ENCODE data around the gene TMEM109.
A peak's percentile ranks its signal among the peaks of the same experiment; 100 is the strongest.

Gene TMEM109

GRCh38 chr11:60873533-60873932 is 40.4 kb upstream of the TMEM109 start:
- ATAC-seq: no peak
- no peaks in the 10 kb centered on the region for H3K9me3 Mint-ChIP-seq
- no peaks in the 10 kb centered on the region for H3K36me3 Mint-ChIP-seq (ENCODE audit: low read depth)
- H3K27me3 Mint-ChIP-seq: no peaks in the 10 kb centered on the region
- H3K4me3 Mint-ChIP-seq: no peak overlapping the region
- H3K27ac Mint-ChIP-seq: no peak overlapping the region
- DNase-seq: no peak
- H3K4me1 Mint-ChIP-seq: peaks cover 21% of the 10 kb centered on the region

- ATAC-seq: no peak
- Mint-ChIP-seq H3K36me3 (ENCODE audit: low read depth) (peaks cover 3% of the 10 kb centered on the region), H3K9me3 (no peaks in the 10 kb centered on the region), H3K4me3 (no peak overlapping the region), H3K27ac (no peak overlapping the region), H3K4me1 (peaks cover 19% of the 10 kb centered on the region), H3K27me3 (no peaks in the 10 kb centered on the region)
- DNase-seq: no peak
Observed at GRCh38 chr11:60874421-60875365, 39.3 kb upstream of the TMEM109 start.

GRCh38 chr11:60875366-60876167 is 38.4 kb upstream of the TMEM109 start:
- H3K36me3 Mint-ChIP-seq (ENCODE audit: low read depth): peaks cover 3% of the 10 kb centered on the region
- no peaks in the 10 kb centered on the region for H3K9me3 Mint-ChIP-seq
- no peaks in the 10 kb centered on the region for H3K27me3 Mint-ChIP-seq
- H3K4me3 Mint-ChIP-seq: no peak overlapping the region
- no peak overlapping the region for H3K27ac Mint-ChIP-seq
- DNase-seq (no peak), ATAC-seq (no peak)
- H3K4me1 Mint-ChIP-seq: peaks cover 18% of the 10 kb centered on the region

- Mint-ChIP-seq H3K27me3 (no peaks in the 10 kb centered on the region), H3K9me3 (no peaks in the 10 kb centered on the region), H3K27ac (no peak overlapping the region), H3K4me3 (no peak overlapping the region), H3K4me1 (peaks cover 12% of the 10 kb centered on the region), H3K36me3 (ENCODE audit: low read depth) (peaks cover 3% of the 10 kb centered on the region)
- ATAC-seq (no peak), DNase-seq (no peak)
Observed at GRCh38 chr11:60876168-60876485, 37.8 kb upstream of the TMEM109 start.

GRCh38 chr11:60878245-60879101 is 35.5 kb upstream of the TMEM109 start:
- Mint-ChIP-seq H3K36me3 (ENCODE audit: low read depth) (peaks cover 13% of the 10 kb centered on the region), H3K9me3 (no peaks in the 10 kb centered on the region), H3K27me3 (no peaks in the 10 kb centered on the region), H3K4me1 (no peaks in the 10 kb centered on the region), H3K4me3 (no peak overlapping the region), H3K27ac (no peak overlapping the region)
- DNase-seq (no peak), ATAC-seq (no peak)

GRCh38 chr11:60879104-60879503 is 34.9 kb upstream of the TMEM109 start:
- H3K27ac Mint-ChIP-seq: no peak overlapping the region
- H3K9me3 Mint-ChIP-seq: no peaks in the 10 kb centered on the region
- no peaks in the 10 kb centered on the region for H3K27me3 Mint-ChIP-seq
- H3K4me1 Mint-ChIP-seq: no peaks in the 10 kb centered on the region
- H3K36me3 Mint-ChIP-seq (ENCODE audit: low read depth): peaks cover 19% of the 10 kb centered on the region
- no peak for ATAC-seq
- DNase-seq: no peak
- H3K4me3 Mint-ChIP-seq: no peak overlapping the region

- H3K4me1 Mint-ChIP-seq: no peaks in the 10 kb centered on the region
- no peak overlapping the region for H3K27ac Mint-ChIP-seq
- no peak overlapping the region for H3K4me3 Mint-ChIP-seq
- no peaks in the 10 kb centered on the region for H3K9me3 Mint-ChIP-seq
- H3K36me3 Mint-ChIP-seq (ENCODE audit: low read depth): peaks cover 19% of the 10 kb centered on the region
- H3K27me3 Mint-ChIP-seq: no peaks in the 10 kb centered on the region
- no peak for DNase-seq
- no peak for ATAC-seq
Observed at GRCh38 chr11:60879971-60880588, 33.9 kb upstream of the TMEM109 start.

- Mint-ChIP-seq H3K9me3 (no peaks in the 10 kb centered on the region), H3K4me3 (no peak overlapping the region), H3K4me1 (no peaks in the 10 kb centered on the region), H3K27me3 (no peaks in the 10 kb centered on the region), H3K36me3 (ENCODE audit: low read depth) (peaks cover 19% of the 10 kb centered on the region), H3K27ac (no peak overlapping the region)
- DNase-seq (no peak), ATAC-seq (no peak)
Observed at GRCh38 chr11:60880643-60881282, 33.2 kb upstream of the TMEM109 start.

- peak; percentile 83 for ATAC-seq
- no peaks in the 10 kb centered on the region for H3K27me3 Mint-ChIP-seq
- no peaks in the 10 kb centered on the region for H3K9me3 Mint-ChIP-seq
- H3K36me3 Mint-ChIP-seq (ENCODE audit: low read depth): peaks cover 31% of the 10 kb centered on the region
- peak; percentile 31 for DNase-seq
- H3K4me1 Mint-ChIP-seq: peaks cover 3% of the 10 kb centered on the region
- H3K4me3 Mint-ChIP-seq: no peak overlapping the region
- no peak overlapping the region for H3K27ac Mint-ChIP-seq
Observed at GRCh38 chr11:60887556-60887955, 26.4 kb upstream of the TMEM109 start.

GRCh38 chr11:60889869-60890311 is 24.1 kb upstream of the TMEM109 start:
- H3K4me1 Mint-ChIP-seq: peaks cover 3% of the 10 kb centered on the region
- no peak for DNase-seq
- peak; percentile 27 for ATAC-seq
- H3K27ac Mint-ChIP-seq: no peak overlapping the region
- H3K36me3 Mint-ChIP-seq (ENCODE audit: low read depth): peaks cover 38% of the 10 kb centered on the region
- H3K9me3 Mint-ChIP-seq: no peaks in the 10 kb centered on the region
- H3K27me3 Mint-ChIP-seq: no peaks in the 10 kb centered on the region
- no peak overlapping the region for H3K4me3 Mint-ChIP-seq

GRCh38 chr11:60890696-60891095 is 23.3 kb upstream of the TMEM109 start:
- no peak overlapping the region for H3K4me3 Mint-ChIP-seq
- H3K9me3 Mint-ChIP-seq: no peaks in the 10 kb centered on the region
- H3K36me3 Mint-ChIP-seq (ENCODE audit: low read depth): peaks cover 45% of the 10 kb centered on the region
- DNase-seq: no peak
- H3K4me1 Mint-ChIP-seq: peaks cover 3% of the 10 kb centered on the region
- H3K27me3 Mint-ChIP-seq: no peaks in the 10 kb centered on the region
- no peak overlapping the region for H3K27ac Mint-ChIP-seq
- no peak for ATAC-seq

- peaks cover 51% of the 10 kb centered on the region for H3K36me3 Mint-ChIP-seq (ENCODE audit: low read depth)
- ATAC-seq (no peak), DNase-seq (no peak)
- peaks cover 3% of the 10 kb centered on the region for H3K4me1 Mint-ChIP-seq
- H3K27me3 Mint-ChIP-seq: no peaks in the 10 kb centered on the region
- no peak overlapping the region for H3K27ac Mint-ChIP-seq
- no peak overlapping the region for H3K4me3 Mint-ChIP-seq
- H3K9me3 Mint-ChIP-seq: no peaks in the 10 kb centered on the region
Observed at GRCh38 chr11:60891103-60891741, 22.7 kb upstream of the TMEM109 start.

GRCh38 chr11:60895687-60896086 is 18.3 kb upstream of the TMEM109 start:
- Mint-ChIP-seq H3K36me3 (ENCODE audit: low read depth) (peaks cover 72% of the 10 kb centered on the region), H3K27me3 (no peaks in the 10 kb centered on the region), H3K27ac (no peak overlapping the region), H3K9me3 (no peaks in the 10 kb centered on the region), H3K4me1 (peaks cover 4% of the 10 kb centered on the region), H3K4me3 (no peak overlapping the region)
- ATAC-seq: no peak
- DNase-seq: no peak

Data from activated naive CD8-positive, alpha-beta T cell treated with anti-CD3 and anti-CD28 coated beads, Interleukin-2, amount 50 U/mL, for 24 hours (primary cell).